Measurements from ENCODE around the gene CAPN10.

- TF ChIP-seq, protein P1, sequence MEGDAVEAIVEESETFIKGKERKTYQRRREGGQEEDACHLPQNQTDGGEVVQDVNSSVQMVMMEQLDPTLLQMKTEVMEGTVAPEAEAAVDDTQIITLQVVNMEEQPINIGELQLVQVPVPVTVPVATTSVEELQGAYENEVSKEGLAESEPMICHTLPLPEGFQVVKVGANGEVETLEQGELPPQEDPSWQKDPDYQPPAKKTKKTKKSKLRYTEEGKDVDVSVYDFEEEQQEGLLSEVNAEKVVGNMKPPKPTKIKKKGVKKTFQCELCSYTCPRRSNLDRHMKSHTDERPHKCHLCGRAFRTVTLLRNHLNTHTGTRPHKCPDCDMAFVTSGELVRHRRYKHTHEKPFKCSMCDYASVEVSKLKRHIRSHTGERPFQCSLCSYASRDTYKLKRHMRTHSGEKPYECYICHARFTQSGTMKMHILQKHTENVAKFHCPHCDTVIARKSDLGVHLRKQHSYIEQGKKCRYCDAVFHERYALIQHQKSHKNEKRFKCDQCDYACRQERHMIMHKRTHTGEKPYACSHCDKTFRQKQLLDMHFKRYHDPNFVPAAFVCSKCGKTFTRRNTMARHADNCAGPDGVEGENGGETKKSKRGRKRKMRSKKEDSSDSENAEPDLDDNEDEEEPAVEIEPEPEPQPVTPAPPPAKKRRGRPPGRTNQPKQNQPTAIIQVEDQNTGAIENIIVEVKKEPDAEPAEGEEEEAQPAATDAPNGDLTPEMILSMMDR (IDR thresholded peaks at IDR 0.05), result no peak
- TF ChIP-seq POLR2AphosphoS5 (IDR thresholded peaks at IDR 0.05) (no peak), POLR2A (IDR thresholded peaks at IDR 0.05) (no peak)
Observed at GRCh38 chr2:240628808-240629618, 42.5 kb downstream of the CAPN10 start.

All from breast epithelium (tissue), 3 donors.